Stimulated activated CD4-positive, alpha-beta T cell treated with anti-CD3 and anti-CD28 coated beads, TNF-alpha, amount 100 ng/mL, for 48 hours (primary cell): ENCODE data around the gene TTC13.

Source experiments
- DNase-seq, 3 donors: peaks; one replicate each; pipeline ENCODE4 v3.0.0-alpha.2; 2020; ENCODE audit warnings: low read depth in 3 of 3

The TTC13 gene

GRCh38 chr1:230948903-230949302 lies 29.8 kb downstream of the TTC13 start:
- DNase-seq, result no peak

- no peak for DNase-seq
Observed at GRCh38 chr1:230948301-230948700, 30.4 kb downstream of the TTC13 start.

- no peak for DNase-seq
Observed at GRCh38 chr1:230943048-230943593, 35.5 kb downstream of the TTC13 start.

GRCh38 chr1:230940848-230941247 lies 37.8 kb downstream of the TTC13 start:
- DNase-seq, result no peak

GRCh38 chr1:230939806-230940489 lies 38.7 kb downstream of the TTC13 start:
- no peak for DNase-seq

- DNase-seq, result no peak
Observed at GRCh38 chr1:230938924-230939368, 39.7 kb downstream of the TTC13 start.

- DNase-seq, result no peak
Observed at GRCh38 chr1:230937371-230937770, 41.3 kb downstream of the TTC13 start.

- DNase-seq, result no peak
Observed at GRCh38 chr1:230936475-230936874, 42.2 kb downstream of the TTC13 start.

- no peak for DNase-seq
Observed at GRCh38 chr1:230935852-230936251, 42.8 kb downstream of the TTC13 start.

- DNase-seq, result no peak
Observed at GRCh38 chr1:230930986-230931385, 47.7 kb downstream of the TTC13 start.

GRCh38 chr1:230926182-230926581 lies 52.5 kb downstream of the TTC13 start:
- DNase-seq, result no peak

- no peak for DNase-seq
Observed at GRCh38 chr1:230925608-230926007, 53.1 kb downstream of the TTC13 start.

GRCh38 chr1:230923176-230923575 lies 55.5 kb downstream of the TTC13 start:
- no peak for DNase-seq

GRCh38 chr1:230922620-230923019 lies 56.0 kb downstream of the TTC13 start:
- no peak for DNase-seq

- no peak for DNase-seq
Observed at GRCh38 chr1:230919207-230919606, 59.5 kb downstream of the TTC13 start.

- peak; percentile 11 to 69 (median 66) for DNase-seq
Observed at GRCh38 chr1:230917284-230918135, 61.2 kb downstream of the TTC13 start.

- no peak for DNase-seq
Observed at GRCh38 chr1:230916587-230917283, 61.9 kb downstream of the TTC13 start.

- no peak for DNase-seq
Observed at GRCh38 chr1:230915078-230915477, 63.6 kb downstream of the TTC13 start.

GRCh38 chr1:230913496-230913895 lies 65.2 kb downstream of the TTC13 start:
- no peak for DNase-seq

GRCh38 chr1:230910755-230911117 lies 67.9 kb downstream of the TTC13 start:
- DNase-seq, result no peak

GRCh38 chr1:230909974-230910754 lies 68.5 kb downstream of the TTC13 start:
- no peak for DNase-seq
